Common myeloid progenitor, CD34-positive (primary cell): ENCODE results near the gene RNF152.
A peak's percentile ranks its signal among the peaks of the same experiment; 100 is the strongest.

Experiments
- CTCF ChIA-PET: fragments of 350-600 bp; sonication (Branson Sonifier 250); formaldehyde crosslinking; loops from one replicate; lab custom pipeline; 2021; ENCODE audit warnings: antibody characterized with exemption; lab: Charles Lee
- POLR2A ChIA-PET: fragments of 350-600 bp; sonication (Branson Sonifier 250); formaldehyde crosslinking; loops from one replicate; lab custom pipeline; 2021; ENCODE audit warnings: antibody characterized with exemption; lab: Charles Lee
- DNase-seq, 3 donors: peaks; one replicate each; pipeline versions ENCODE4 v3.0.0 to v3.0.0-alpha.2; 2013
- H3K27ac ChIP-seq, 2 experiments: 1 replicate in 1 of 2; 2 replicates in 1 of 2; pipeline ENCODE4 v1.7.0; 2013; ENCODE audit warnings: inconsistent platforms in 2 of 2, low read length in 2 of 2, mild to moderate bottlenecking in 2 of 2, low read depth in 1 of 2, moderate library complexity in 1 of 2; ENCODE audit not compliant: severe bottlenecking in 2 of 2, insufficient read depth in 1 of 2, poor library complexity in 1 of 2
- H3K27me3 ChIP-seq, 5 experiments: replicated peaks in 2 of 5; 1 replicate in 3 of 5; 2 replicates in 2 of 5; pipeline versions ENCODE4 v1.6.1 to v1.7.0; 2013; ENCODE audit warnings: low read length in 4 of 5, mild to moderate bottlenecking in 2 of 5, moderate library complexity in 2 of 5, inconsistent platforms in 1 of 5; ENCODE audit not compliant: insufficient read depth in 5 of 5, control insufficient read depth in 4 of 5
- H3K36me3 ChIP-seq, 4 experiments: 1 replicate in 2 of 4; 2 replicates in 2 of 4; pipeline versions ENCODE4 v1.6.1 to v1.7.0; 2013; ENCODE audit warnings: low read length in 3 of 4, control low read depth in 1 of 4, mild to moderate bottlenecking in 1 of 4; ENCODE audit not compliant: control insufficient read depth in 4 of 4, insufficient read depth in 4 of 4
- H3K4me1 ChIP-seq, 4 experiments: 1 replicate in 3 of 4; 2 replicates in 1 of 4; pipeline versions ENCODE4 v1.6.1 to v1.7.1; 2013; ENCODE audit warnings: low read length in 3 of 4, mild to moderate bottlenecking in 3 of 4, control low read depth in 1 of 4, inconsistent platforms in 1 of 4, moderate library complexity in 1 of 4; ENCODE audit not compliant: control insufficient read depth in 4 of 4, insufficient read depth in 4 of 4; ENCODE audit errors: control extremely low read depth in 1 of 4
- H3K4me3 ChIP-seq, 7 experiments: 1 replicate in 4 of 7; 2 replicates in 3 of 7; pipeline versions ENCODE4 v1.5.1 to v1.7.0; 2013; ENCODE audit warnings: mild to moderate bottlenecking in 7 of 7, low read length in 6 of 7, moderate library complexity in 6 of 7, inconsistent platforms in 2 of 7, low read depth in 2 of 7, control low read depth in 1 of 7; ENCODE audit not compliant: insufficient read depth in 4 of 7, control insufficient read depth in 1 of 7; ENCODE audit errors: extremely low read depth in 1 of 7
- H3K9me3 ChIP-seq, 5 experiments: 1 replicate in 4 of 5; 2 replicates in 1 of 5; pipeline versions ENCODE4 v1.6.1 to v1.7.1; 2013; ENCODE audit warnings: low read length in 4 of 5, mild to moderate bottlenecking in 2 of 5, inconsistent platforms in 1 of 5, low read depth in 1 of 5, moderate library complexity in 1 of 5; ENCODE audit not compliant: control insufficient read depth in 4 of 5, insufficient read depth in 2 of 5; ENCODE audit errors: control extremely low read depth in 1 of 5
- WGBS: methylation state at CpG from one replicate; pipeline ENCODE4 v1.1.5; 2013; ENCODE audit not compliant: insufficient coverage; 5-methylcytosine and 5-hydroxymethylcytosine counted together

The RNF152 gene

DNA sequence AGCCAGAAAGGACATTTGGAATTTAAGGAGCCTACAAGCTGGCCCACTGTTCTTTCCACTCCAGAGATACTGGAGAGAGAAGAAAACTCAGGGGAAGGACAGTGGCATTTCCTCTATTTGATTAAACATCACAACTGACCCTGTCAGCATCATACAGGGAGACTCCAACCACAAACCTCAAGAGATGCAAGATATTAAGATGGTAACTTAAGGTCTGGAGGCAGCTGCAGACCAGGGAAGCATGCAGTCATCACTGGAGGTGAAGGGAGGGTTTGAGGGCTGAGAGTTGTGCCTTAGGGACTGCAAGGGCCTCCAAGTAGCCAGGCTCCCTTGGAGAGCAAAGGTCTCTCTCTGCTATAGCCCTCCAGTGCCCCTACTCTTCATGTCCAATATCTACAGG is 67.4 kb downstream of the RNF152 start:
- DNase-seq, result peak in 2 of 3 donors; percentile 53 to 54
- no peak overlapping the region for H3K27ac ChIP-seq
- no peak overlapping the region for H3K4me3 ChIP-seq
- CTCF ChIA-PET, result no interaction called here
- H3K27me3 ChIP-seq, result peaks cover 0 to 6% (median 0%) of the 10 kb centered on the region in 5 experiments
- no peaks in the 10 kb centered on the region for H3K9me3 ChIP-seq
- POLR2A ChIA-PET, result no interaction called here
- H3K4me1 ChIP-seq, result peaks cover 0 to 8% (median 2%) of the 10 kb centered on the region in 4 experiments
- H3K36me3 ChIP-seq, result no peaks in the 10 kb centered on the region

- DNase-seq, result peak; percentile 5 to 58 (median 52)
- CTCF ChIA-PET, result no interaction called here
These were observed 68.0 kb downstream of the RNF152 start for GRCh38 chr18:61824733-61825363.

DNA sequence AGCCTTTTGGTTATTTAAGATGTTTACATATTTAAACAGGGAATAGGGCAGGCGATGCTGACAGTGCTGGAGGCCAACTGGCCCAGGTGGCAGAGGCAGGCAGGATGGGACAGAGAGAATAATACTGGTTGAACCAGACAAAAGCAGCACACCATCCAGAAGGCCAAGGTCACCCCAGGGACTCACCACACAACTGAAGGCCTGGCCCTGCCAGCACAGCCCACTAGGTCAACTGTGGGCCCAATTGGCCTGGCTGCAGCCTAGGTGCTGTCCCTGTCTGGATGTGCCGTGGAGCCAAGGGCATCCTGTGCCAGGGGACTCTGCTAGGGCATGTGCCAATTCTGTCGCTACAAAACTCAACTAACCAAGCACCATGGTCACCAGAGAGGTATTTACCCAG is 69.2 kb downstream of the RNF152 start:
- 100% methylated on average over 2 of the region's 3 CpGs for WGBS
- ChIA-PET POLR2A (no interaction called here), CTCF (no interaction called here)
- H3K27ac ChIP-seq, result no peak overlapping the region
- H3K4me1 ChIP-seq, result peaks cover 0 to 8% (median 2%) of the 10 kb centered on the region in 4 experiments
- no peak overlapping the region for H3K4me3 ChIP-seq
- no peak for DNase-seq
- no peaks in the 10 kb centered on the region for H3K27me3 ChIP-seq
- H3K9me3 ChIP-seq, result no peaks in the 10 kb centered on the region
- H3K36me3 ChIP-seq, result no peaks in the 10 kb centered on the region

More at GRCh38 chr18:61824733-61825363, 68.0 kb downstream of the RNF152 start:
- Histone ChIP-seq H3K36me3 (no peaks in the 10 kb centered on the region), H3K9me3 (no peaks in the 10 kb centered on the region), H3K27me3 (peaks cover 0 to 6% (median 0%) of the 10 kb centered on the region in 5 experiments), H3K27ac (no peak overlapping the region), H3K4me1 (peaks cover 0 to 8% (median 2%) of the 10 kb centered on the region in 4 experiments), H3K4me3 (no peak overlapping the region)
- POLR2A ChIA-PET, result no interaction called here
- WGBS, result 83% methylated on average over 3 of the region's 3 CpGs

DNA sequence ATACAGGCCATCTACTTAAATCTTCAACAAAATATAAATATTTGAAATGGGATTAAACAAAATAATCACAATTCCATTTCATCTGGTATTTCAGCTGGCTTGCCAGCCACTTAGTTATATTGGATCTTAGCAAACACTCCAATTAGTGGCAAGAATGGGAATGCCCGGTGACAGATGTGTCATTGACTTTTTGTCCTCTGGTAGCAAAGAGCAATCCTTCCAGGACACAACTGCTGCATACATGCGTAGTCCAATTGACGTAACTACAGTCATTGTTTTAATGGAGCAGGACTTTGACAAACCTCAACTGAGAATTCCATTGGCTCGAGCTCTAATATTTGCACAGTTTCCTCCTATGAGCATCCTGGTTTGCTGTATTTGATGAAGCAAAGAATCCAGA is 69.9 kb downstream of the RNF152 start:
- H3K27me3 ChIP-seq, result no peaks in the 10 kb centered on the region
- ChIA-PET CTCF (no interaction called here), POLR2A (no interaction called here)
- peaks cover 0 to 6% (median 2%) of the 10 kb centered on the region in 4 experiments for H3K4me1 ChIP-seq
- no peak overlapping the region for H3K27ac ChIP-seq
- H3K36me3 ChIP-seq, result no peaks in the 10 kb centered on the region
- DNase-seq, result no peak
- H3K4me3 ChIP-seq, result no peak overlapping the region
- 95% methylated on average over 4 of the region's 4 CpGs for WGBS
- H3K9me3 ChIP-seq, result no peaks in the 10 kb centered on the region

DNA sequence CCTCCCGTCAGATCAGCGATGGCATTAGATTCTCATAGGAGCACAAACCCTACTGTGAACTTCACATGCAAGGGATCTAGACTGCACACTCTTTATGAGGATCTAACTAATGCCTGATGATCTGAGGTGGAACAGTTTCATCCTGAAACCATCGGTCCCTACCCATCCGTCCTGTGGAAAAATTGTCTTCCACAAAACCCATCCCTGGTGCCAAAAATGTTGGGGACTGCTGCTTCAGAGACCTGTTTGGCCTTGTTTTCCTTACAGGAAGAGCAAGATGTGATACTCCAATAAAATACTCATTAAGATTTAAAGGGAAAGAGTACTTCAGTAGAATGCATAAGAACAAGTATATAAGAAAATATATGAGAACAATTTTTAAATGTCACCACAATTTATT is 71.1 kb downstream of the RNF152 start:
- ChIA-PET CTCF (no interaction called here), POLR2A (no interaction called here)
- Histone ChIP-seq H3K36me3 (no peaks in the 10 kb centered on the region), H3K9me3 (no peaks in the 10 kb centered on the region), H3K27me3 (no peaks in the 10 kb centered on the region), H3K4me1 (peaks cover 0 to 5% (median 1%) of the 10 kb centered on the region in 4 experiments), H3K4me3 (no peak overlapping the region), H3K27ac (no peak overlapping the region)
- 100% methylated on average over 4 of the region's 4 CpGs for WGBS
- DNase-seq, result no peak

- Histone ChIP-seq H3K4me1 (peaks cover 0 to 5% (median 1%) of the 10 kb centered on the region in 4 experiments), H3K27ac (no peak overlapping the region), H3K27me3 (no peaks in the 10 kb centered on the region), H3K9me3 (no peaks in the 10 kb centered on the region), H3K36me3 (no peaks in the 10 kb centered on the region), H3K4me3 (no peak overlapping the region)
- POLR2A ChIA-PET, result no interaction called here
- no peak for DNase-seq
- CTCF ChIA-PET, result no interaction called here
- no CpG with 5 or more reads among the region's 1 CpG for WGBS
These were observed 71.9 kb downstream of the RNF152 start for GRCh38 chr18:61820882-61821281.

DNA sequence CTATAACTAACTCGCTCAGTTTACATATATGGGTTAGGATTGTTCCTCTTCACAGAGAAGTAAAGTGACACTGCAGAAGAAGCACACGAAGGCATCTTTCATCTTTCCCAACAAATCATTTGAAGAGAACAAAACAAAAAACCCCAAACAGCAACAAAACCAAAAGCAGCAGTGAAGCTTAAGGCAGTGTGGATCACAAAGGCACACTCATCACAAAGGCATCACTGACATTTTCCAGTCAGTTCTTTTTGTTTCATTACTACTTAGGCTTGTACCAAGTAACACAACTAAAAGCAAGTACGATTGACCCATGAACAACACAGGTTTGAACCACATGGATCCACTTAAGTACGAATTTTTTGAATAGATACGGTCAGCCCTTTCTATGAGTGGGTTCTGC is 75.7 kb downstream of the RNF152 start:
- H3K4me1 ChIP-seq, result no peaks in the 10 kb centered on the region
- H3K36me3 ChIP-seq, result no peaks in the 10 kb centered on the region
- no peak overlapping the region for H3K4me3 ChIP-seq
- H3K9me3 ChIP-seq, result no peaks in the 10 kb centered on the region
- H3K27ac ChIP-seq, result no peak overlapping the region
- CTCF ChIA-PET, result no interaction called here
- no peak for DNase-seq
- POLR2A ChIA-PET, result no interaction called here
- H3K27me3 ChIP-seq, result no peaks in the 10 kb centered on the region
- 100% methylated on average over 5 of the region's 5 CpGs for WGBS
